HG03460 (cell line): ENCODE data around the gene GHITM.

Experiments used
- ATAC-seq: cut with Tn5 transposase; IDR thresholded peaks from one replicate; pipeline ENCODE4 v1.9.1; 2021; ENCODE audit not compliant: unreplicated experiment

GHITM gene

DNA sequence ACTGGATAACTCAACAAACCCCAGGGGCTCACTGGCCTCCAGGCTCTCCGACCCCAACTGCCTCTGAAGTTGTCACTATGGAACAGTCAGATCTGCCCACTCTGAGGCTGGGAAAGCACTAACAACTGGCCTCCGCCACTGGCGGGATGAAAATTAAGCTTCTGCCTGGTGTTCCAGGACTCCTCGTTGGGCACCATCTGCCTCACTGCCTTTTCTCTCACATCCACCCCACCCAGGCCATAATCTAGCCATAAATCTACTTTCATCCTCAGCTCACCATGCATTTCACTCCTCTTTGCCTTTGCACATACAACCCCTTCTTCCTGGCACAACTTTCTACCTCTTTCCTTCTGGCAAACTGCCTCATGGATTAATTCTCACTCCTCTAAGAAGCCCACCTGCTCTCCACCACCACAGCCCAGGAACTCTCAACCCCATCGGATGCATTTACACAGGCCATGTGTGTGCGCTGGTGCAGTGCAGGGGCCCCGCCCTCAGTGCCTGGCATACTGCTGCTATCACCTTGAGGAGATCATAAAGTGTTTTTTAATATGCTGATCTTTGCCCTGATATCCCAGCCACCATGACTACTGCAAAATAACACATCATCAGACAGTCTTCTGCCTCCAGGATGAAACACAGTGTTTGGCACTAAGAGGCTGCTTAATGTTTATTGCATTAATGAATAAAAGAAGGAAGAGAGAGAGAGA is 59.1 kb downstream of the GHITM start:
- ATAC-seq = no peak

DNA sequence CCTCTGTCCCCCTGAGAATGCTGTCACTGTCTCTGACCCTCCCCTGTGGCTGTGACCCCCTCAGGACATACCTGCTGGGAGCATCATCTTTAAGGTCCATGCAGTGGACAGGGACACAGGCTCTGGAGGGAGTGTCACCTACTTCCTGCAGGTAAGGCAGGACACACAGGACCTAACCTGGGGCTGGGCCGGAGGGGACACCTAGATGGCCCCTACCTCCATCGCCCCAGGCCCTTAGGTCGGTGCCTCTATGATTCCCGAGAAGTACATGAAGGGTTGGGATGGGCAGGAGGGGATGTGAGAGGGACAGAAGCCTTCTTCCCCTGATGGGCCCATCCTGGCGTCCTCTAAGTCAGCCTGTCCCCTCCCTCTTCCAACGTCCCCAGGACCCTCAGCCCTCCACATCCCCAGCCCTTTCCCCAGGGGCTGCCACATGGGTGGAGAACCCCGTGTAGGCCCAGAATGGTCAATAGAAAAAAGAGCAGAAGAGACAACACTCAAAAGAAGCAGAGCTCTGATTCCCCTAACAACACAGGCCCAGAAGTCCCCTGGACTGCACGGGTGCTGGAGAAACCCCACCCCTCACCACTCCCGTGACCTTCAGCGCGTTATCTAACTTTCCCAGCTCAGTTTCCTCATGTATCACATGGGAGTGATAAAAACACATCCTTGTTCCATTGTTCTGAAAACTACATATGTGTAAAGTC is 61.4 kb downstream of the GHITM start:
- no peak for ATAC-seq

DNA sequence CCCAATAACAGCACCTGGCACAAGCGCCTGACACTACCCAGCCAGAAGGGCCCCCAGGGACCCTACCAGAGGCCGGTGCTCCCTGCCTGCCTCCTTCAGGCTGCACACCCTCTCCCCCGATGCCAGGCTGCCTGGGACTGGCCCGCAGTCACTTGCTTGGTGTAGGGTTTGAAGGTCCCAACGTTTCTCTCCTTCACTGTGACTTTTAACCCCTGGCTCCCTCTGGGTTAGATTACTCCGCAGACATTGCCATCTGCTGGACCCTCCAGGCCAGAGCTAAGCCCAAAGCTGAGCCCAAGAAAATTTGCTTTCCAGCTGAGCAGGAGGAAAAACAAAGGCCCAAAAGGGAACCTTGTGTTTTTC is 61.9 kb downstream of the GHITM start:
- ATAC-seq = no peak

DNA sequence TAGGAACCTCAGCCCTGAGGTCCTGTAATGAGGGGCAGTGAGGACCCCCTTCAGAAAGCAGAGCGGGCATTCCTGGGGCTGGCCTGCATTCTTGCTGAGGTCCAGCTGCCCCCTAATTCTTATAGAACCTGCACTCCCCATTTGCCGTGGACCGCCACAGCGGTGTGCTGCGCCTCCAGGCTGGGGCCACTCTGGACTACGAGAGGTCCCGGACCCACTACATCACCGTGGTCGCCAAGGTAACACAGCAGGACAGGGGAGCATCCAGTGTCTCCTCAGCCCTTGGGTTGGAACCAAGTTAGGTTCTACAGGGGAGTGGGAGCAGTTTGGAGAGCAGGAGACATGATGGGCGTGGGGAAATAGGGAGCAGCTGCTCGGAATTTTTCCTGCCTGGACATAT is 62.4 kb downstream of the GHITM start:
- ATAC-seq = no peak

DNA sequence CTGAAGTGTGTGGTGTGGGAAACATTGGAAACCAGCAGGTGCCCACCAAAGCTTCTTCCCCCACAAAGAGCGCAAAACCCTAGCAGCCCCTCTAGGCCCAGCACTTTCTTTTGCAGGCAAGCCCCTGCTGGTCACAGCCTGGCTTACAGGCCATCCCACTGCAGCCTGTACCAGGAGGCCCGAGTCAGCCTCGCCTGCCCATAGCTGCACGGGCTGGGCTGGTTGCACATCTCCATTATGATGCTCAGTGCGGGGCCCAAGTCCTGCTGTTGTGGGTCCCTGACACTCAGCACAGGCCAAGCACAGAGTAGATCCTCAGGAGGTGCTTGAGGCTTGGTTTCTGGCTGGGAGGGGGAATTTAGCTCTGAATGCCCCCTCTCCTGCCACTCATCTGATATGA is 63.0 kb downstream of the GHITM start:
- ATAC-seq = no peak
